Gastroesophageal sphincter (tissue), 4 donors: ENCODE measurements around the gene NFKBIA. TPM values are rescaled to one million over a fixed set of nuclear protein-coding genes. Genes with fewer than 3 reads are reported as not detected.

ENCODE experiments used
- ATAC-seq: fragments of 150-250 bp; one replicate; pipeline ENCODE4 v1.9.1; 2016; ENCODE audit warnings: mild to moderate bottlenecking, moderate library complexity
- H3K27ac ChIP-seq, 4 donors: fragments of 200-600 bp; sonication (generic) in 3 of 4; 1 replicate in 3 of 4; 2 replicates in 1 of 4; pipeline ENCODE4 v1.5.1; 2016 to 2019
- H3K27me3 ChIP-seq: fragments of 200-600 bp; sonication (generic); one replicate; pipeline ENCODE4 v1.5.1; 2019
- H3K36me3 ChIP-seq, 2 donors: fragments of 200-600 bp; sonication (generic); one replicate each; pipeline ENCODE4 v1.5.1; 2019; ENCODE audit warnings: control low read depth in 1 of 2
- H3K4me1 ChIP-seq, 3 donors: fragments of 200-600 bp; sonication (generic); 1 replicate in 2 of 3; 2 replicates in 1 of 3; pipeline ENCODE4 v1.5.1; 2016 to 2019; ENCODE audit warnings: control low read depth in 2 of 3
- H3K4me3 ChIP-seq, 2 donors: fragments of 200-600 bp; sonication (generic); one replicate each; pipeline ENCODE4 v1.5.1; 2019; ENCODE audit warnings: mild to moderate bottlenecking in 1 of 2, moderate library complexity in 1 of 2
- H3K9me3 ChIP-seq, 3 donors: fragments of 200-600 bp; sonication (generic); one replicate each; pipeline ENCODE4 v1.5.1; 2017 to 2019; ENCODE audit warnings: control low read depth in 2 of 3
- CTCF ChIP-seq, 4 experiments: fragments of 200-600 bp in 2 of 4; fragments of 450-650 bp in 2 of 4; sonication (generic) in 1 of 4; IDR thresholded peaks; one replicate each; pipeline ENCODE4 v1.5.1; 2017 to 2019; ENCODE audit warnings: antibody characterized with exemption in 4 of 4, mild to moderate bottlenecking in 2 of 4, moderate library complexity in 2 of 4
- EP300 ChIP-seq: sonication (generic); formaldehyde crosslinking; IDR thresholded peaks from one replicate; pipeline ENCODE4 v1.6.1; 2017; ENCODE audit warnings: antibody characterized with exemption, mild to moderate bottlenecking
- POLR2A ChIP-seq, 2 donors: fragments of 450-650 bp; IDR thresholded peaks; one replicate each; pipeline ENCODE4 v1.6.1; 2017; ENCODE audit warnings: antibody characterized with exemption in 2 of 2, mild to moderate bottlenecking in 2 of 2, moderate library complexity in 1 of 2
- POLR2AphosphoS5 ChIP-seq: sonication (generic); formaldehyde crosslinking; IDR thresholded peaks from one replicate; pipeline ENCODE4 v1.6.1; 2017; ENCODE audit warnings: antibody characterized with exemption
- WGBS, 2 donors: methylation state at CpG; one replicate each; pipeline ENCODE4 v1.1.5; 2018; ENCODE audit warnings: low coverage in 1 of 2; 5-methylcytosine and 5-hydroxymethylcytosine counted together
- total RNA-seq, 4 donors: library from RNA; depleted of rRNA; stranded (reverse); fragments of >200 nt; gene quantifications; one replicate each; pipeline ENCODE4 v1.1.0, GENCODE V29; 2016

Gene NFKBIA
- total RNA-seq, 4 donors from 2014 or later: 285 to 493 (median 341) TPM

- TF ChIP-seq POLR2A (IDR thresholded peaks at IDR 0.05) (no peak), CTCF (IDR thresholded peaks at IDR 0.05) (no peak), EP300 (no peak), POLR2AphosphoS5 (peak; percentile 25)
- 27 to 55% methylated on average over 9 to 12 of the region's 12 CpGs for WGBS, 2 donors
- Histone ChIP-seq H3K36me3 (no peaks in the 10 kb centered on the region), H3K4me1 (peaks cover 14 to 61% (median 28%) of the 10 kb centered on the region in 3 donors), H3K27ac (peak overlapping the region; percentile 65 to 95 (median 88)), H3K9me3 (no peaks in the 10 kb centered on the region), H3K27me3 (no peaks in the 10 kb centered on the region), H3K4me3 (no peak overlapping the region)
- no peak for ATAC-seq
These were observed 17.9 kb downstream of the NFKBIA start for GRCh38 chr14:35386673-35387125.

- H3K27ac ChIP-seq: peak overlapping the region; percentile 85 to 95 (median 90)
- no peaks in the 10 kb centered on the region for H3K9me3 ChIP-seq
- TF ChIP-seq POLR2AphosphoS5: peak; percentile 86
- TF ChIP-seq POLR2A (IDR thresholded peaks at IDR 0.05): no peak
- TF ChIP-seq EP300: no peak
- TF ChIP-seq CTCF (IDR thresholded peaks at IDR 0.05): no peak
- no peaks in the 10 kb centered on the region for H3K27me3 ChIP-seq
- no peaks in the 10 kb centered on the region for H3K36me3 ChIP-seq
- ATAC-seq: peak; percentile 94
- H3K4me1 ChIP-seq: peaks cover 14 to 53% (median 23%) of the 10 kb centered on the region in 3 donors
- WGBS, 2 donors: 17% methylated on average over 3 of the region's 15 CpGs; no CpG with 5 or more reads in 1 of the 2 donors
- H3K4me3 ChIP-seq: peak overlapping the region in 1 of 2 donors; percentile 12
These were observed 19.3 kb downstream of the NFKBIA start for GRCh38 chr14:35385042-35385839.

GRCh38 chr14:35384455-35385041 is 20.0 kb downstream of the NFKBIA start:
- Histone ChIP-seq H3K9me3 (no peaks in the 10 kb centered on the region), H3K4me3 (peak overlapping the region in 1 of 2 donors; percentile 12), H3K4me1 (peaks cover 14 to 53% (median 23%) of the 10 kb centered on the region in 3 donors), H3K27ac (peak overlapping the region; percentile 85 to 95 (median 90)), H3K36me3 (no peaks in the 10 kb centered on the region), H3K27me3 (no peaks in the 10 kb centered on the region)
- ATAC-seq: peak; percentile 78
- peak in 3 of 4 experiments; percentile 42 to 49 (median 47) for TF ChIP-seq CTCF (IDR thresholded peaks at IDR 0.05)
- no peak for TF ChIP-seq POLR2A (IDR thresholded peaks at IDR 0.05)
- peak; percentile 41 for TF ChIP-seq EP300
- peak; percentile 86 for TF ChIP-seq POLR2AphosphoS5
- 10% methylated on average over 2 to 6 of the region's 11 CpGs for WGBS, 2 donors

GRCh38 chr14:35383569-35384454 is 20.7 kb downstream of the NFKBIA start:
- Histone ChIP-seq H3K36me3 (no peaks in the 10 kb centered on the region), H3K4me3 (peak overlapping the region in 1 of 2 donors; percentile 12), H3K9me3 (no peaks in the 10 kb centered on the region), H3K27ac (peak overlapping the region; percentile 85 to 95 (median 90)), H3K27me3 (no peaks in the 10 kb centered on the region), H3K4me1 (peaks cover 14 to 53% (median 23%) of the 10 kb centered on the region in 3 donors)
- 56 to 77% methylated on average over 5 to 8 of the region's 10 CpGs for WGBS, 2 donors
- no peak for ATAC-seq
- TF ChIP-seq CTCF (IDR thresholded peaks at IDR 0.05): no peak
- TF ChIP-seq POLR2A (IDR thresholded peaks at IDR 0.05): no peak
- no peak for TF ChIP-seq EP300
- TF ChIP-seq POLR2AphosphoS5: no peak
